NT2/D1 (cell line): ENCODE data around the gene DDI2.

ENCODE experiments used
- YY1 ChIP-seq: IDR thresholded peaks from 2 replicates; pipeline ENCODE4 v1.6.1; 2011; ENCODE audit not compliant: insufficient read length, insufficient read depth
- ZNF274 ChIP-seq: IDR thresholded peaks from 2 replicates; pipeline ENCODE4 v1.6.1; 2011; ENCODE audit warnings: mild to moderate bottlenecking, low read depth, low read length

DNA sequence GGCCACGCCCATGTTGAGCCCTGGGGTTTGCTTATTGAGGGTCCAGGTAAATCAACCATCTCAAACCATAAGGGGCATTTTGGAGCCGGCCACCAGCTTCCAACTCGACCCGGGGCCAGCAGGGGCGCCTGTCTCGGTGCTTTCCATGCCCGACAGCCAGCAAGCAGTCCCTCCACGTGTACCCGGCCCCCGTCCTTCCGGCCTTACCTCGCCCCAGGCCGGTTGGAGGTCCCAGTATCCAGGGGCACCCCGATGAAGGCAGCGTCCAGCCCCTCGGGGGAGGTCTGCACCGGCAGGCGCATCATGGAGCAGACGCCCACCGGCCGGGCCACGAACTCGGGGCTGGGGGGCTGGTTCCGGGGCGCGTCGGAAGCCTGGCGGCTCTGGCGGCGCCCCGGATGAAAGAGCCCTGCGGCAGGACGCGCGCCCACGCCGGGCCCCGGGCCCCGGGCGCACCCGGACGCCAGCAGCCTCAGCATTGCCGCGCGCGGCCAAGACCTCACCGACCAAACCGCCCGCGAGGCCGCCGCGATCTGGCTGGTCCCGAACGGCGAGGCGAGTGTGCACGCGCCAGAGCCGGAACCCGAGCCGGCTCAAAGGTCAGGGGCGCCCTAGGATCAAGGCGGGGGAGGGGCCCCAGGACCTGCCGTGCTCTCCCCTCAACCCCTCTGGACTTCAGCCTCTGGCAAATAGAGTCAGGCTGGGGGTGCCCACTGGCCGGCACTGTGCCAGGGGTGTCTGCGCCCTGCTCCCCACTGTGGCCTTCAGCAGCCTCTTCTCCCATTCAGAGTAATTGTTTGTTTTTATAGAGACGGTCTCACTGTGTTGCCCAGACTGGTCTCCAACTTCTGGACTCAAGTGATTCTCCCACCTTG is 32.5 kb upstream of the DDI2 start, which contains the start of gene AGMAT:
- TF ChIP-seq ZNF274, result no peak
- TF ChIP-seq YY1, result no peak
